AG04449 (cell line): Measurements from ENCODE around the gene S100A12.

Experiments
- CTCF ChIA-PET: fragments of 350-600 bp; formaldehyde crosslinking; extraction: SDS; loops from one replicate; lab custom pipeline; 2021; ENCODE audit warnings: antibody characterized with exemption; lab: Yijun Ruan, JAX
- POLR2A ChIA-PET: fragments of 400-600, 350-600 bp; formaldehyde crosslinking; extraction: SDS; loops from one replicate; lab custom pipeline; 2020; ENCODE audit warnings: antibody characterized with exemption, inconsistent platforms; lab: Yijun Ruan, JAX
- DNase-seq: peaks from one replicate; pipeline ENCODE4 v3.0.0-alpha.2; 2010; ENCODE audit warnings: low read depth, low spot score
- H3K4me3 ChIP-seq: 2 replicates; pipeline ENCODE4 v1.5.1; 2011; ENCODE audit warnings: low read depth, mild to moderate bottlenecking, control low read depth, low read length
- CTCF ChIP-seq: IDR thresholded peaks from one replicate; pipeline ENCODE4 v1.5.1; 2011; ENCODE audit warnings: mild to moderate bottlenecking, moderate library complexity, low read length, control low read depth, inconsistent platforms; ENCODE audit not compliant: insufficient read depth; ENCODE audit errors: missing control alignments

The S100A12 gene

GRCh38 chr1:153324912-153325311 lies 50.5 kb downstream of the S100A12 start:
- CTCF ChIA-PET = no interaction called here
- DNase-seq = no peak

More at GRCh38 chr1:153324912-153325311, 50.5 kb downstream of the S100A12 start:
- no peak overlapping the region for H3K4me3 ChIP-seq
- POLR2A ChIA-PET = no interaction called here
- TF ChIP-seq CTCF = no peak
